GM12801 (cell line): Measurements from ENCODE around the gene LYL1.

Experiments
- TF ChIP-seq, protein P1 (sequence below): IDR thresholded peaks from one replicate; pipeline ENCODE4 v1.5.1; 2011; ENCODE audit warnings: control low read depth; ENCODE audit not compliant: insufficient read length; ENCODE audit errors: extremely low read depth

LYL1 gene

DNA sequence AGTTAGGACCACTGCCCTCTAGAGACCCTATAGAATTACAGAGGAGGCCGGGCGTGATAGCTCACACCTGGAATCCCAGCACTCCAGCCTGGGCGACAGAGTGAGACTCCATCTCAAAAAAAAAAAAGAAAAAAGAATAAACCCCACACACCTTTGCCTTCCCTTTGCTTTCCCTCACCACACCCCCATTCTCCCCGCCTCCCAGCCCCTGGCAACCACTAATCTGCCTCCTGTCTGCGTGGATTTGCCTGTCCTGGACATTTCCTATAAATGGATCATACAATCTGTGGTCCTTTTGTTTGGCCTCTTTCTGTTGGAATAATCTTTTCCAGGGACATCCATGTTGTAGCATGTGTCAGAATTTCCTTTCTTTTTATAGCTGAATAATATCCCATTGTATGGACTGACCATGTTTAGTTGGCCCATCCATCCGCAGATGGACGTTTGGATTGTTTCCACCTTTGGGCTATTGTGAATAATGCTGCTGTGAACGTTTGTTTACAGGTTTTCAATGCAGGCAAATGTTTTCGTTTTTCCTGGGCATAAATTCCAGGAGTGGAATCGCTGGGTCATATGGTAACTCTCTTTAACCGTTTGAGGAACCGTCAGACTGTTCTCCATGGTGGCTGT is 30.7 kb upstream of the LYL1 start:
- TF ChIP-seq, protein P1, sequence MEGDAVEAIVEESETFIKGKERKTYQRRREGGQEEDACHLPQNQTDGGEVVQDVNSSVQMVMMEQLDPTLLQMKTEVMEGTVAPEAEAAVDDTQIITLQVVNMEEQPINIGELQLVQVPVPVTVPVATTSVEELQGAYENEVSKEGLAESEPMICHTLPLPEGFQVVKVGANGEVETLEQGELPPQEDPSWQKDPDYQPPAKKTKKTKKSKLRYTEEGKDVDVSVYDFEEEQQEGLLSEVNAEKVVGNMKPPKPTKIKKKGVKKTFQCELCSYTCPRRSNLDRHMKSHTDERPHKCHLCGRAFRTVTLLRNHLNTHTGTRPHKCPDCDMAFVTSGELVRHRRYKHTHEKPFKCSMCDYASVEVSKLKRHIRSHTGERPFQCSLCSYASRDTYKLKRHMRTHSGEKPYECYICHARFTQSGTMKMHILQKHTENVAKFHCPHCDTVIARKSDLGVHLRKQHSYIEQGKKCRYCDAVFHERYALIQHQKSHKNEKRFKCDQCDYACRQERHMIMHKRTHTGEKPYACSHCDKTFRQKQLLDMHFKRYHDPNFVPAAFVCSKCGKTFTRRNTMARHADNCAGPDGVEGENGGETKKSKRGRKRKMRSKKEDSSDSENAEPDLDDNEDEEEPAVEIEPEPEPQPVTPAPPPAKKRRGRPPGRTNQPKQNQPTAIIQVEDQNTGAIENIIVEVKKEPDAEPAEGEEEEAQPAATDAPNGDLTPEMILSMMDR: no peak

DNA sequence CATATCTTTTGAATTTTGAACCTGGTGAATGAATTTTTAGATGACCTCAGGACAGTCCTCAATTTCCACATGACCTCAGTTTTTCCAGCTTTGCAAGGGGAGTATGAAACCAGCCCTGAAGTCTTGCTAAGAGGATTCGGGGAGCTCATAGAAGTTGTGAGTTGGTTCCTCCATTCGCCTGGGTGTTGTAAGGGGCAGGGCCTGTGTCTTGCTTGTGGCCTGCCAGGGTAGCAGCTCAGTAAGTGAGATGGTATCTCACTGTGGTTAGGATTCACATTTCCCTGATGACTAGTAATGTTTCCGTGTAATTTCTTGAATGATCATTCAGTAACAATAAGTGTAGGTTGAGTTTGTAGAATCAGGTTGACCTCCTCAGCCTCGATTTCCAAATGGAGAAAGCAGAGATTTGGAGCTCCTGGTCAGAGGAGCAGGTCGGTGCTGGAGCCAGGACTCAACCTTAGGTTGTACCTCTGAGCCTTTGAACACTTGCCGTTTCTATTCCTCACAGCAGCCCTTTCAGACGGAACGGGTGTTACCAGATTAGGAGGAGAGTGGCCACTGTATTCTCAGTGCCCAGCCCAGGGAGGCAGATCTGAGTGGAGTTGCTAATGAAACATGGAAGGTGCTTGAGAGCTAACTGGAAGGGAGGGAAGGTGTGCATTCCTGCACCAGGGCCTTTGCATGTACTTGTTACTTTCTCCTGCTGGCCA is 30.0 kb upstream of the LYL1 start:
- TF ChIP-seq, protein P1: no peak

DNA sequence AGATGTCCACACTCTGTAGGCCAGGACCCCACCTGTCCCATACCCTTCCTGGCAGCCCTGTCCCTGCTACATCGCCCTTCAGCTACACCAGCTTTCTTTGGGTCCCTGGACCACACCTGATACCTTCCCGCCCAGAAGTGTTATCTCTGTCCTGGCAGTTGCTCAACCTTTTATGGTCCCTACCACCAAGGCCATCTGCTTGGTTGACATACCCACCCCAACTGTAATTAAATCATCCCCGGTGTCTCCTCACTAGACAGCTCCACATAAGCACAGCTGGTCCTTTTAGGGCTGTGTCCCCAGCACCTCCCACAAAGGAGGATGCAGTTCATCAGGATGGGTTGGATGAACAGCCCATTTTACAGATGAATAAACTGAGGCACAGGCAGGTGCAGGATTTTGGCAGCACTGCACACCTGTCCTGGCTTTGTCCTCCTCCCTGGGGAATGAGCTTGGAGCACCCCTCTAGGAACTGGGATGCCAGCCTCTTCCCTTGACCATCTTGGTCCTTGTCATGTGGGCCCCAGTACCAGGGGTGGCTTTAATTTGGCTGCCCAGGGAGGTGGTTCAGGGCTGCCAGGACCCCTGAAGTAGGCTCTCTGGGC is 28.3 kb upstream of the LYL1 start:
- TF ChIP-seq, protein P1: no peak

GRCh38 chr19:13129384-13129783 is 26.7 kb upstream of the LYL1 start:
- TF ChIP-seq, protein P1: no peak

GRCh38 chr19:13128583-13128982 is 25.9 kb upstream of the LYL1 start:
- TF ChIP-seq, protein P1: no peak

- TF ChIP-seq, protein P1: no peak
These were observed 25.3 kb upstream of the LYL1 start for GRCh38 chr19:13127811-13128575.

- TF ChIP-seq, protein P1: no peak
These were observed 24.4 kb upstream of the LYL1 start for GRCh38 chr19:13127051-13127450.
